Measurements from ENCODE around the gene THRAP3. TPM values are rescaled to one million over a fixed set of nuclear protein-coding genes. Genes with fewer than 3 reads are reported as not detected.

THRAP3 gene
- total and polyA plus RNA-seq, 2 experiments from 2014 or later, result 127 to 161 TPM

DNA sequence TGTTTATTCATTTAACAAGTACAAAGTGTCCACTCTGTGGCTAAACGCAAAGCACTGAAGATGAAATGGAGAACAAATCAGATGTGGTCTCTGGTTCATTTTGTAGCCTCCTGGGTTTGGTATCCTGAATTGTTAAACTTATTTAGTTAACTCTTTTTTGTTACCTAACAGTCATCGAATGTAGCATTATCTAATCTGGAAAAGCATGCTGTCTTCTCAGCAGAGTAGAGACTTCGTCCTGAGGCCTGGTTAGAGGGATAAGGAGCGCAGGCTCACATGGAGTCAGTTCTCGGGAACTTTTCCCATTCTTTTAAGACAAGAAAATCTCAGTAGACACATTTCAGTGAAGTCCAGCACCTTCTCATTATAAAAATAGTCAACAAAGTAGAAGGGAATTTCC, 48.8 kb downstream of the THRAP3 start:
- Mint-ChIP-seq H3K9me3 (no peaks in the 10 kb centered on the region), H3K27me3 (ENCODE audit: insufficient read depth, low read depth, poor library complexity) (peaks cover 5% of the 10 kb centered on the region), H3K4me1 (no peaks in the 10 kb centered on the region), H3K4me3 (no peak overlapping the region), H3K27ac (no peak overlapping the region), H3K36me3 (ENCODE audit: low read depth) (peaks cover 44% of the 10 kb centered on the region)
- no peaks in the 10 kb centered on the region for H3K27me3 ChIP-seq (ENCODE audit: insufficient read depth)
- ATAC-seq (no peak), DNase-seq (ENCODE audit: low spot score) (no peak)
- H3K27ac ChIP-seq (ENCODE audit: low read depth), result no peak overlapping the region
- no peaks in the 10 kb centered on the region for H3K9me2 ChIP-seq (ENCODE audit: insufficient read depth)
- peaks cover 38% of the 10 kb centered on the region for H4K20me1 ChIP-seq (replicated peaks; ENCODE audit: insufficient read depth)
- H3K36me3 ChIP-seq (ENCODE audit: insufficient read depth), result no peaks in the 10 kb centered on the region
- TF ChIP-seq NANOG (IDR thresholded peaks at IDR 0.05; ENCODE audit: borderline replicate concordance) (no peak), POLR2AphosphoS5 (IDR thresholded peaks at IDR 0.05; ENCODE audit: low read depth) (no peak), STAT1 (IDR thresholded peaks at IDR 0.05; ENCODE audit: unreplicated experiment) (no peak), EZH2phosphoT487 (IDR thresholded peaks at IDR 0.05; ENCODE audit: unreplicated experiment) (no peak), ZNF114 (CRISPR knock-in tag; IDR thresholded peaks at IDR 0.05) (no peak), ZNF331 (CRISPR knock-in tag; IDR thresholded peaks at IDR 0.05; ENCODE audit: low read depth) (no peak), REST (IDR thresholded peaks at IDR 0.05; ENCODE audit: unreplicated experiment) (no peak), JUNB (IDR thresholded peaks at IDR 0.05; ENCODE audit: unreplicated experiment) (no peak), CREB1 (CRISPR knock-in tag; IDR thresholded peaks at IDR 0.05; ENCODE audit: low read depth) (no peak), EZH2 (IDR thresholded peaks at IDR 0.05; ENCODE audit: low read depth, unreplicated experiment) (no peak)
- TF ChIP-seq, protein P1, sequence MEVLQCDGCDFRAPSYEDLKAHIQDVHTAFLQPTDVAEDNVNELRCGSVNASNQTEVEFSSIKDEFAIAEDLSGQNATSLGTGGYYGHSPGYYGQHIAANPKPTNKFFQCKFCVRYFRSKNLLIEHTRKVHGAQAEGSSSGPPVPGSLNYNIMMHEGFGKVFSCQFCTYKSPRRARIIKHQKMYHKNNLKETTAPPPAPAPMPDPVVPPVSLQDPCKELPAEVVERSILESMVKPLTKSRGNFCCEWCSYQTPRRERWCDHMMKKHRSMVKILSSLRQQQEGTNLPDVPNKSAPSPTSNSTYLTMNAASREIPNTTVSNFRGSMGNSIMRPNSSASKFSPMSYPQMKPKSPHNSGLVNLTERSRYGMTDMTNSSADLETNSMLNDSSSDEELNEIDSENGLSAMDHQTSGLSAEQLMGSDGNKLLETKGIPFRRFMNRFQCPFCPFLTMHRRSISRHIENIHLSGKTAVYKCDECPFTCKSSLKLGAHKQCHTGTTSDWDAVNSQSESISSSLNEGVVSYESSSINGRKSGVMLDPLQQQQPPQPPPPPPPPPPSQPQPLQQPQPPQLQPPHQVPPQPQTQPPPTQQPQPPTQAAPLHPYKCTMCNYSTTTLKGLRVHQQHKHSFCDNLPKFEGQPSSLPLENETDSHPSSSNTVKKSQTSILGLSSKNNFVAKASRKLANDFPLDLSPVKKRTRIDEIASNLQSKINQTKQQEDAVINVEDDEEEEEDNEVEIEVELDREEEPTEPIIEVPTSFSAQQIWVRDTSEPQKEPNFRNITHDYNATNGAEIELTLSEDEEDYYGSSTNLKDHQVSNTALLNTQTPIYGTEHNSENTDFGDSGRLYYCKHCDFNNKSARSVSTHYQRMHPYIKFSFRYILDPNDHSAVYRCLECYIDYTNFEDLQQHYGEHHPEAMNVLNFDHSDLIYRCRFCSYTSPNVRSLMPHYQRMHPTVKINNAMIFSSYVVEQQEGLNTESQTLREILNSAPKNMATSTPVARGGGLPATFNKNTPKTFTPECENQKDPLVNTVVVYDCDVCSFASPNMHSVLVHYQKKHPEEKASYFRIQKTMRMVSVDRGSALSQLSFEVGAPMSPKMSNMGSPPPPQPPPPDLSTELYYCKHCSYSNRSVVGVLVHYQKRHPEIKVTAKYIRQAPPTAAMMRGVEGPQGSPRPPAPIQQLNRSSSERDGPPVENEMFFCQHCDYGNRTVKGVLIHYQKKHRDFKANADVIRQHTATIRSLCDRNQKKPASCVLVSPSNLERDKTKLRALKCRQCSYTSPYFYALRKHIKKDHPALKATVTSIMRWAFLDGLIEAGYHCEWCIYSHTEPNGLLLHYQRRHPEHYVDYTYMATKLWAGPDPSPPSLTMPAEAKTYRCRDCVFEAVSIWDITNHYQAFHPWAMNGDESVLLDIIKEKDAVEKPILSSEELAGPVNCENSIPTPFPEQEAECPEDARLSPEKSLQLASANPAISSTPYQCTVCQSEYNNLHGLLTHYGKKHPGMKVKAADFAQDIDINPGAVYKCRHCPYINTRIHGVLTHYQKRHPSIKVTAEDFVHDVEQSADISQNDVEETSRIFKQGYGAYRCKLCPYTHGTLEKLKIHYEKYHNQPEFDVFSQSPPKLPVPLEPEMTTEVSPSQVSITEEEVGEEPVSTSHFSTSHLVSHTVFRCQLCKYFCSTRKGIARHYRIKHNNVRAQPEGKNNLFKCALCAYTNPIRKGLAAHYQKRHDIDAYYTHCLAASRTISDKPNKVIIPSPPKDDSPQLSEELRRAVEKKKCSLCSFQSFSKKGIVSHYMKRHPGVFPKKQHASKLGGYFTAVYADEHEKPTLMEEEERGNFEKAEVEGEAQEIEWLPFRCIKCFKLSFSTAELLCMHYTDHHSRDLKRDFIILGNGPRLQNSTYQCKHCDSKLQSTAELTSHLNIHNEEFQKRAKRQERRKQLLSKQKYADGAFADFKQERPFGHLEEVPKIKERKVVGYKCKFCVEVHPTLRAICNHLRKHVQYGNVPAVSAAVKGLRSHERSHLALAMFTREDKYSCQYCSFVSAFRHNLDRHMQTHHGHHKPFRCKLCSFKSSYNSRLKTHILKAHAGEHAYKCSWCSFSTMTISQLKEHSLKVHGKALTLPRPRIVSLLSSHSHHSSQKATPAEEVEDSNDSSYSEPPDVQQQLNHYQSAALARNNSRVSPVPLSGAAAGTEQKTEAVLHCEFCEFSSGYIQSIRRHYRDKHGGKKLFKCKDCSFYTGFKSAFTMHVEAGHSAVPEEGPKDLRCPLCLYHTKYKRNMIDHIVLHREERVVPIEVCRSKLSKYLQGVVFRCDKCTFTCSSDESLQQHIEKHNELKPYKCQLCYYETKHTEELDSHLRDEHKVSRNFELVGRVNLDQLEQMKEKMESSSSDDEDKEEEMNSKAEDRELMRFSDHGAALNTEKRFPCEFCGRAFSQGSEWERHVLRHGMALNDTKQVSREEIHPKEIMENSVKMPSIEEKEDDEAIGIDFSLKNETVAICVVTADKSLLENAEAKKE (CRISPR knock-in tag; IDR thresholded peaks at IDR 0.05), result no peak
- TF ChIP-seq, protein P2, sequence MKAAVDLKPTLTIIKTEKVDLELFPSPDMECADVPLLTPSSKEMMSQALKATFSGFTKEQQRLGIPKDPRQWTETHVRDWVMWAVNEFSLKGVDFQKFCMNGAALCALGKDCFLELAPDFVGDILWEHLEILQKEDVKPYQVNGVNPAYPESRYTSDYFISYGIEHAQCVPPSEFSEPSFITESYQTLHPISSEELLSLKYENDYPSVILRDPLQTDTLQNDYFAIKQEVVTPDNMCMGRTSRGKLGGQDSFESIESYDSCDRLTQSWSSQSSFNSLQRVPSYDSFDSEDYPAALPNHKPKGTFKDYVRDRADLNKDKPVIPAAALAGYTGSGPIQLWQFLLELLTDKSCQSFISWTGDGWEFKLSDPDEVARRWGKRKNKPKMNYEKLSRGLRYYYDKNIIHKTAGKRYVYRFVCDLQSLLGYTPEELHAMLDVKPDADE (IDR thresholded peaks at IDR 0.05), result no peak
- TF ChIP-seq, protein P3, sequence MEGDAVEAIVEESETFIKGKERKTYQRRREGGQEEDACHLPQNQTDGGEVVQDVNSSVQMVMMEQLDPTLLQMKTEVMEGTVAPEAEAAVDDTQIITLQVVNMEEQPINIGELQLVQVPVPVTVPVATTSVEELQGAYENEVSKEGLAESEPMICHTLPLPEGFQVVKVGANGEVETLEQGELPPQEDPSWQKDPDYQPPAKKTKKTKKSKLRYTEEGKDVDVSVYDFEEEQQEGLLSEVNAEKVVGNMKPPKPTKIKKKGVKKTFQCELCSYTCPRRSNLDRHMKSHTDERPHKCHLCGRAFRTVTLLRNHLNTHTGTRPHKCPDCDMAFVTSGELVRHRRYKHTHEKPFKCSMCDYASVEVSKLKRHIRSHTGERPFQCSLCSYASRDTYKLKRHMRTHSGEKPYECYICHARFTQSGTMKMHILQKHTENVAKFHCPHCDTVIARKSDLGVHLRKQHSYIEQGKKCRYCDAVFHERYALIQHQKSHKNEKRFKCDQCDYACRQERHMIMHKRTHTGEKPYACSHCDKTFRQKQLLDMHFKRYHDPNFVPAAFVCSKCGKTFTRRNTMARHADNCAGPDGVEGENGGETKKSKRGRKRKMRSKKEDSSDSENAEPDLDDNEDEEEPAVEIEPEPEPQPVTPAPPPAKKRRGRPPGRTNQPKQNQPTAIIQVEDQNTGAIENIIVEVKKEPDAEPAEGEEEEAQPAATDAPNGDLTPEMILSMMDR (conservative IDR thresholded peaks at IDR 0.05; ENCODE audit: low read depth in 2 of 2), result no peak
- no peak overlapping the region for H3K4me2 ChIP-seq
- H3K79me2 ChIP-seq (replicated peaks; ENCODE audit: insufficient read depth), result peaks cover 92% of the 10 kb centered on the region
- H3K4me1 ChIP-seq (ENCODE audit: insufficient read depth), result no peaks in the 10 kb centered on the region
- H2AFZ ChIP-seq, result no peak overlapping the region
- no peak overlapping the region for H3K4me3 ChIP-seq
- H3F3A ChIP-seq (replicated peaks; ENCODE audit: low read depth), result 0 out of 2 replicates have a peak, but pooled peaks cover 4% of the 10 kb centered on the region
